OCI-LY7 (cell line): ENCODE results near the gene MPDZ. TPM values are rescaled to one million over a fixed set of nuclear protein-coding genes. Genes with fewer than 3 reads are reported as not detected.

ENCODE experiments used
- BruUV-seq: library from RNA; stranded (reverse); fragments of 400-500 nt; replicated peaks from 2 replicates; lab custom pipeline; 2021; lab: Mats Ljungman, UMichigan
- CTCF ChIA-PET: fragments of 300-600 bp; sonication (Branson Sonifier 250); formaldehyde crosslinking; loops from one replicate; lab custom pipeline; 2022; ENCODE audit warnings: antibody characterized with exemption; ENCODE audit not compliant: unreplicated experiment; lab: Charles Lee
- POLR2A ChIA-PET: fragments of 300-600 bp; sonication (Branson Sonifier 250); formaldehyde crosslinking; loops from one replicate; lab custom pipeline; 2022; ENCODE audit warnings: antibody characterized with exemption; lab: Charles Lee
- DNase-seq: peaks from one replicate; pipeline ENCODE4 v3.0.0-alpha.2; 2015; ENCODE audit warnings: low spot score
- H2AFZ ChIP-seq: fragments of 200-600 bp; sonication (generic), shearing (Covaris generic); 2 replicates; pipeline ENCODE4 v1.6.1; 2014; ENCODE audit warnings: mild to moderate bottlenecking, antibody characterized with exemption, low read length, moderate library complexity
- H3K27ac ChIP-seq: fragments of 200-600 bp; sonication (generic); 2 replicates; pipeline ENCODE4 v1.5.1; 2014; ENCODE audit warnings: mixed run types, low read depth, mild to moderate bottlenecking, moderate library complexity, low read length, inconsistent platforms; ENCODE audit not compliant: poor library complexity, severe bottlenecking
- H3K36me3 ChIP-seq: fragments of 200-600 bp; sonication (generic); 2 replicates; pipeline ENCODE4 v1.6.1; 2014; ENCODE audit warnings: mild to moderate bottlenecking, antibody characterized with exemption, low read length, moderate library complexity, mixed read lengths; ENCODE audit not compliant: insufficient read depth
- H3K4me1 ChIP-seq: fragments of 200-600 bp; sonication (generic); 2 replicates; pipeline ENCODE4 v1.5.1; 2014; ENCODE audit warnings: mild to moderate bottlenecking, low read length; ENCODE audit not compliant: insufficient read depth, poor library complexity, severe bottlenecking
- H3K4me2 ChIP-seq: fragments of 200-600 bp; sonication (generic); 2 replicates; pipeline ENCODE4 v1.6.1; 2014; ENCODE audit warnings: mild to moderate bottlenecking, low read length
- H3K4me3 ChIP-seq: fragments of 200-600 bp; sonication (generic); 2 replicates; pipeline ENCODE4 v1.5.1; 2014; ENCODE audit warnings: mild to moderate bottlenecking, low read depth, low read length; ENCODE audit not compliant: poor library complexity, severe bottlenecking
- H3K79me2 ChIP-seq: fragments of 200-600 bp; sonication (generic); 2 replicates; pipeline ENCODE4 v1.6.1; 2016; ENCODE audit warnings: low read depth, mild to moderate bottlenecking, low read length, moderate library complexity, mixed read lengths; ENCODE audit not compliant: insufficient read depth
- H3K9me2 ChIP-seq: fragments of 200-600 bp; sonication (generic); 2 replicates; pipeline ENCODE4 v1.6.1; 2016; ENCODE audit warnings: mild to moderate bottlenecking, low read length, mixed read lengths; ENCODE audit not compliant: insufficient read depth
- H3K9me3 ChIP-seq: fragments of 200-600 bp; sonication (generic); 2 replicates; pipeline ENCODE4 v1.6.1; 2014; ENCODE audit warnings: mild to moderate bottlenecking, mixed run types, low read length, mixed read lengths
- H4K20me1 ChIP-seq: fragments of 200-600 bp; sonication (generic); 2 replicates; pipeline ENCODE4 v1.6.1; 2014; ENCODE audit warnings: mild to moderate bottlenecking, antibody characterized with exemption, low read length, moderate library complexity, mixed read lengths; ENCODE audit not compliant: insufficient read depth
- CTCF ChIP-seq: fragments of 200-600 bp; sonication (generic); conservative IDR thresholded peaks from 2 replicates; pipeline ENCODE4 v1.5.1; 2014; ENCODE audit warnings: mild to moderate bottlenecking, antibody characterized with exemption, low read length, moderate library complexity, mixed read lengths
- EZH2phosphoT487 ChIP-seq: fragments of 200-600 bp; sonication (generic); IDR thresholded peaks from 2 replicates; pipeline ENCODE4 v1.6.1; 2018; ENCODE audit warnings: low read depth, borderline replicate concordance, mild to moderate bottlenecking, mixed run types, antibody characterized with exemption, low read length, moderate library complexity, mixed read lengths
- intact Hi-C: fragments of 100-400 bp; cut with micrococcal nuclease; formaldehyde crosslinking; loops from one replicate; pipeline ENCODE4 v1.10.0; 2022; ENCODE audit not compliant: unreplicated experiment
- total RNA-seq, 2 experiments: library from RNA; depleted of rRNA in 1 of 2; stranded (reverse); fragments of >200 nt in 1 of 2; shearing (Covaris generic) in 1 of 2; gene quantifications; 2 replicates each; pipeline ENCODE4 v1.2.3, GENCODE V29; 2014 to 2022

The MPDZ gene
- total RNA-seq, 2 experiments from 2014 or later = not detected

DNA sequence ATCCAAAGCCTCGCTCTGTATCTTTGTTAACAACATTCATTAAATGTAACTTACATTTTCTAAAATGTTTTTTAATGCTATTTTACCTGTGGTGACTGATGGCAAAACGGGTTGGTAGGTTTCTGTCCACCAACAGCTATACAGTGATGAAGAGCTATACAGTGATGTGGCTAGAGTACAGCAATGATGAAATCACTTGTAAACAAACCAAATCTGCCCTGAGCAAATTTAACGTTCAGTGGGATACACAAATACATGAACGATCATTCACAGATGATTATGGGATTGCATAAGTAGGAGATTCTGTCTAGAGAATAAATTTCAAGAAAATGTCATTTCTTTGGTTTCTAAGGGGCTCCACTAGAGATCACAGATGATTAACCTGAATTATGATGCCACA, 132.7 kb downstream of the MPDZ start:
- Histone ChIP-seq H3K36me3 (no peaks in the 10 kb centered on the region), H3K4me3 (no peak overlapping the region), H3K4me1 (no peaks in the 10 kb centered on the region), H2AFZ (no peak overlapping the region), H3K4me2 (no peak overlapping the region), H4K20me1 (no peaks in the 10 kb centered on the region), H3K9me2 (no peaks in the 10 kb centered on the region), H3K79me2 (no peaks in the 10 kb centered on the region), H3K9me3 (no peaks in the 10 kb centered on the region), H3K27ac (no peak overlapping the region)
- BruUV-seq = no TSS peak
- intact Hi-C loops = no loop called here
- ChIA-PET POLR2A (interaction anchor here (0.5 to 0.7 kb wide), 3 partner anchors 82 to 1482 kb away, joined by 3 to 4 read pairs (median 3); no protein-coding TSS in a partner anchor), CTCF (no interaction called here)
- no peak for DNase-seq
- TF ChIP-seq EZH2phosphoT487 (no peak), CTCF (no peak)

DNA sequence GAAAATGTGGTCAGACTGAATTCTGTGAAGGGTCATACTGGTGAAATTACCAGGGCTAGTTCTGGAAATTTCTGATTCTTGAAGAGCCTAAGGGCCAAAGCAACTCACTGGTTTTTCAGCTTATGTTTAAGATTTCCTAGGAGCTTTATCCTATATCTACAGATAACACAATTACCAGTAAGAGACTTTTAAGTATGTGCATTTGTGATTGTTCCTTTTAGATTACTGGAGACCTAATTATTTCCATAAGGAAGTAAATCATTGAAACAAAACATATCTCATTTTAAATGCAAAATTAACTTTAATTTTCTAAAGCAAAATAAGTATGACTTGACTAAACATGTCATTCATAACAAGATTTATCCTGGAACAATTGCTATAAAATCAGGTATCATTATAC, 134.2 kb downstream of the MPDZ start:
- Histone ChIP-seq H3K4me2 (no peak overlapping the region), H2AFZ (no peak overlapping the region), H4K20me1 (no peaks in the 10 kb centered on the region), H3K4me3 (no peak overlapping the region), H3K9me2 (no peaks in the 10 kb centered on the region), H3K36me3 (no peaks in the 10 kb centered on the region), H3K79me2 (no peaks in the 10 kb centered on the region), H3K9me3 (no peaks in the 10 kb centered on the region), H3K27ac (no peak overlapping the region), H3K4me1 (no peaks in the 10 kb centered on the region)
- POLR2A ChIA-PET = no interaction called here
- CTCF ChIA-PET = no interaction called here
- TF ChIP-seq CTCF = no peak
- TF ChIP-seq EZH2phosphoT487 = no peak
- no peak for DNase-seq
- BruUV-seq = no TSS peak
- intact Hi-C loops = no loop called here

DNA sequence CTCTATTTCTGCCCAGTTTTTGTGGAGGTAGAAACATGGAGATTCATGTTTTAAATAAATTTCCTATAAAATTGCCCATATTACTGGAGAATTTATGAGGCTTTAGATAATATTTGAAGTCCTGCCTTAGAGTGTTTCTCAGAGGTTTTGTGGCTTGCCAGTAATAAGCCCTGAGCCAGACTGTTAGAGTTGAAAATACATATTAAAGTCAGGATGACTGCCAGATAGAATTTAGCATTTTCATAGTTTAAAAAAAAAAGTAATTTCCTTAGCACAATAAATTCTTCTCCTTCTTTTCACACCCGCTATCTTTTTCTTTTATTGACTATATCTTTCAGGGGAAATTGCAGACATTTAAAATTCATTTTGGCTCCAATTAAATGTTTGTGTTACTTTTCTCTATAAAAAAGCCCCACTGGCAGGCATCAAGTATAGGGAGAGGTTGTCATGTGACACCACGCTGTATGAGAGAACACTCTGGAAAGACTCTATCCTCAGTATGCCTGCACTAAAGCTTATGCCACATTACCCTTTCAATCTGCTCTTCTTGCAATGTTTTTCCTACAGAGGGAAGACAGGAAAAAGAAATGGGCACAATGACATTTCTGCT, 135.2 kb downstream of the MPDZ start:
- BruUV-seq = no TSS peak
- Histone ChIP-seq H3K9me3 (no peaks in the 10 kb centered on the region), H3K4me1 (no peaks in the 10 kb centered on the region), H4K20me1 (no peaks in the 10 kb centered on the region), H3K36me3 (no peaks in the 10 kb centered on the region), H3K4me2 (no peak overlapping the region), H3K4me3 (no peak overlapping the region), H3K27ac (no peak overlapping the region), H3K9me2 (no peaks in the 10 kb centered on the region), H2AFZ (no peak overlapping the region), H3K79me2 (no peaks in the 10 kb centered on the region)
- CTCF ChIA-PET = no interaction called here
- POLR2A ChIA-PET = no interaction called here
- DNase-seq = no peak
- TF ChIP-seq CTCF (no peak), EZH2phosphoT487 (no peak)
- intact Hi-C loops = no loop called here
